ENCODE data around the gene HLA-DPA1. TPM values are rescaled to one million over a fixed set of nuclear protein-coding genes. Genes with fewer than 3 reads are reported as not detected.
A peak's percentile ranks its signal among the peaks of the same experiment; 100 is the strongest.

Gene HLA-DPA1
- total and polyA plus RNA-seq, 11 donors, result 18.2 to 438 (median 39.9) TPM

DNA sequence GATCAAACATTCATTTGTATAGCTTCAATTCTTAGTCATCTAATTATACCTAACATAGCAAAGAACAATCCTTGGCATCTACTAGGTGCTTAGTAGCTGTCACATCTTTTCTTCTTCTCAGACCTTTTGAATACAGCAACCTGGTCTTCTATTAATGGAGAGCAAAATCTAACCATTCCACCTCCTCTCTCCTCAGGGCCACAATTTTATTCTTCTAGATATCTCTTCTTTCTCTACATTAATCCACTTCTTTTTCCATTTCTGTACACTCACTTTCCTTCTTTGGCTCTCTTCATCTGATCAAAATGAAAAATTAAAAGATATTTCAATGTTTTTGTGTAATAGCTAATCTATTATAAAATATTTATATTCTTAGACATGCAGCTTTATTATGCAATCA is 55.0 kb downstream of the HLA-DPA1 start:
- peak overlapping the region; percentile 37 to 97 (median 88) for H3K27ac ChIP-seq
- intact Hi-C loops (cut with DNase I), result loop anchor here in 5 of 10 donors (5.0 to 10.0 kb wide), 6 partner anchors 54 to 229 kb away; partner anchors contain the start of gene HLA-DPA1 (in 1 of the 5)

DNA sequence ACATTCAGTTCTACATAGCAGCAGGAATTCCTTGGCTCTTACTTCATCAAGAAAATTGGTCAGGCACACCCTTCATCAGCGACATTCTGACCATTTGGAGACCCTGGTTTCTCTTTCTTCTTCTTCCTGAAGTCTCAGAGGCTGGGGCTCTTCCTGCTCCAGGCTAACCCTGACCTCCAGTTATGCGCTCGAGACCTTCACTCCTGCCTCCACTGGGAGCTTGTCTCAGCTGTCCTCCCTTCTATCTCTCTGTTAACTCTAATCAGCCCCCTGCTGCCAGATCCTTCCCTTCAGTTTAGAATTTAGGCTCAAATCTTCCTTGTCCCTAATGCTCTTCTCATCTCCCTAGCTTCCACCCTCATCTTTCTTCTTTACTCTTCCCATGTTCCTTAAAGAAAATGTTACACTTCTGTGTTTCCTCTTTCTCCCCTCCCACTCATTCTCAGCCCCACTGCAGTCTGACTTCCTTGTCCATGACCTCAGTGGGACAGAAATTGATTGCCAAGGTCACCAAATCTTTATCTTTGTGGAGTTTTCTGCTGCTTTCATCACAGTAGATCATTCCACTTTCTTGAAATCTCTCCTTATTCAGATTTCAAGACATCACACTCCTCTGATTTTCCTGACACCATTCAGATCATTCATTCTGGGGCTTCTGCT is 55.6 kb downstream of the HLA-DPA1 start:
- H3K4me1 ChIP-seq, result peaks cover 0 to 71% (median 31%) of the 10 kb centered on the region in 12 donors
- H3K4me3 ChIP-seq, result peak overlapping the region in 1 of 12 donors; percentile 35
- peaks cover 0 to 15% (median 0%) of the 10 kb centered on the region in 9 donors for H3K27me3 ChIP-seq
- no peaks in the 10 kb centered on the region for H3K9me3 ChIP-seq
- 46 to 56% (median 50%) methylated on average over 3 of the region's 3 CpGs for WGBS, 4 donors
- H3K36me3 ChIP-seq, result no peaks in the 10 kb centered on the region
- no peak for DNase-seq
- peak overlapping the region; percentile 37 to 97 (median 88) for H3K27ac ChIP-seq
- TF ChIP-seq, protein P1, sequence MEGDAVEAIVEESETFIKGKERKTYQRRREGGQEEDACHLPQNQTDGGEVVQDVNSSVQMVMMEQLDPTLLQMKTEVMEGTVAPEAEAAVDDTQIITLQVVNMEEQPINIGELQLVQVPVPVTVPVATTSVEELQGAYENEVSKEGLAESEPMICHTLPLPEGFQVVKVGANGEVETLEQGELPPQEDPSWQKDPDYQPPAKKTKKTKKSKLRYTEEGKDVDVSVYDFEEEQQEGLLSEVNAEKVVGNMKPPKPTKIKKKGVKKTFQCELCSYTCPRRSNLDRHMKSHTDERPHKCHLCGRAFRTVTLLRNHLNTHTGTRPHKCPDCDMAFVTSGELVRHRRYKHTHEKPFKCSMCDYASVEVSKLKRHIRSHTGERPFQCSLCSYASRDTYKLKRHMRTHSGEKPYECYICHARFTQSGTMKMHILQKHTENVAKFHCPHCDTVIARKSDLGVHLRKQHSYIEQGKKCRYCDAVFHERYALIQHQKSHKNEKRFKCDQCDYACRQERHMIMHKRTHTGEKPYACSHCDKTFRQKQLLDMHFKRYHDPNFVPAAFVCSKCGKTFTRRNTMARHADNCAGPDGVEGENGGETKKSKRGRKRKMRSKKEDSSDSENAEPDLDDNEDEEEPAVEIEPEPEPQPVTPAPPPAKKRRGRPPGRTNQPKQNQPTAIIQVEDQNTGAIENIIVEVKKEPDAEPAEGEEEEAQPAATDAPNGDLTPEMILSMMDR (IDR thresholded peaks at IDR 0.05), result no peak
- no peak for TF ChIP-seq POLR2A (IDR thresholded peaks at IDR 0.05)
- intact Hi-C loops (cut with DNase I), result loop anchor here in 6 of 10 donors (1.0 to 10.0 kb wide), 7 partner anchors 54 to 229 kb away; partner anchors contain the start of gene HLA-DPA1 (in 1 of the 6)
- no peak for ATAC-seq

More for the DNA sequence above, 55.0 kb downstream of the HLA-DPA1 start:
- Histone ChIP-seq H3K4me1 (peaks cover 0 to 71% (median 31%) of the 10 kb centered on the region in 12 donors), H3K36me3 (no peaks in the 10 kb centered on the region), H3K4me3 (peak overlapping the region in 8 of 12 donors; percentile 25 to 40 (median 32)), H3K9me3 (no peaks in the 10 kb centered on the region), H3K27me3 (peaks cover 0 to 11% (median 0%) of the 10 kb centered on the region in 9 donors)
- DNase-seq, result no peak
- TF ChIP-seq, protein P1 (IDR thresholded peaks at IDR 0.05), result no peak
- no peak for TF ChIP-seq POLR2A (IDR thresholded peaks at IDR 0.05)
- no peak for ATAC-seq

DNA sequence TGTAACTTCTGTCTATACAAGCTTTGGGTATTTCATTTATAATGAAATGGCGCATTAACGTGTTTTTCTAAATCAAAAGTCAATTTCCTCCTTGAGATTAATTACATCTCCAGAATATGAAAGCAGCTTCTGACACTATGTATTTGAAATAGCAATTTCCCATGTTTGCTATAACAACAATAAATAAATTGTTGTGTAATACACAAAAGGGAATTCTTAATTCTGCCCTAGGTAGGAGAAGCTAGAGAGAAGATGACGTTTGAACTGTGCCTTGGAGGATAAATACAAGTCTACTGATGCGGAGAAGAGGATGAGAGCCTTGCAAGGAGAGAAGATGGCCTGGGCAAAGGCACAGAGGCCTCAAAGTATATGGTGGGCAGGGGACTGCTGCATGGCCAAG is 56.4 kb downstream of the HLA-DPA1 start:
- no peaks in the 10 kb centered on the region for H3K36me3 ChIP-seq
- H3K27me3 ChIP-seq, result peaks cover 0 to 15% (median 0%) of the 10 kb centered on the region in 9 donors
- peaks cover 0 to 71% (median 31%) of the 10 kb centered on the region in 12 donors for H3K4me1 ChIP-seq
- DNase-seq (no peak), ATAC-seq (no peak)
- H3K9me3 ChIP-seq, result no peaks in the 10 kb centered on the region
- H3K4me3 ChIP-seq, result peak overlapping the region in 1 of 12 donors; percentile 35
- intact Hi-C loops (cut with DNase I), result loop anchor here in 6 of 10 donors (1.0 to 10.0 kb wide), 7 partner anchors 55 to 230 kb away; partner anchors contain the start of gene HLA-DPA1 (in 1 of the 6)
- 62 to 70% (median 67%) methylated on average over 4 of the region's 4 CpGs for WGBS, 4 donors
- peak overlapping the region in 7 of 12 donors; percentile 87 to 97 (median 92) for H3K27ac ChIP-seq
- no peak for TF ChIP-seq POLR2A (IDR thresholded peaks at IDR 0.05)
- TF ChIP-seq, protein P1 (IDR thresholded peaks at IDR 0.05), result no peak

DNA sequence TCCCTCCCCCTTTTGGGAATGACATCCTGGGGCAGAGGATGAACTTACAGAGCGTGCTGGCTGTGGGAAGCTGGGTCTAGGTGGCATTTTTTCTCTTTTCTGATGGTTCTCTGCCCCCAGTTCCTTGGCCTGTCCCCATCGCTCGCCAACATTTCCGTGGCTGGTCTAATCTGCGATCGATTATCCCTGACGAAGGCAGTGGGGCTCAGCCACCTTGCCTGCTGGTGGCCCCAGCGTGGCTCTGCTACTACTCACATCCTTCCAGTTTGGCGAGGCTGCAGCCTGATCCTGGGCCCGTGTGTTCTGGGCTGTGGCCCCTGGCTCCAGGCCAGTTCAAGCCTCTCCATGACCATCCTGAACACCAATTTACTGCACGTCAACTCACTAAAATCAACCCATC is 57.7 kb downstream of the HLA-DPA1 start:
- H3K4me1 ChIP-seq, result peaks cover 0 to 67% (median 31%) of the 10 kb centered on the region in 12 donors
- TF ChIP-seq POLR2A (IDR thresholded peaks at IDR 0.05), result no peak
- TF ChIP-seq, protein P1 (IDR thresholded peaks at IDR 0.05), result no peak
- no peak overlapping the region for H3K4me3 ChIP-seq
- no peaks in the 10 kb centered on the region for H3K36me3 ChIP-seq
- H3K9me3 ChIP-seq, result no peaks in the 10 kb centered on the region
- intact Hi-C loops (cut with DNase I), result loop anchor here (1.0 to 10.0 kb wide), 12 partner anchors 57 to 233 kb away; partner anchors contain the start of gene HLA-DPA1 (in 1 of the 10)
- ATAC-seq, result no peak
- peak in 1 of 5 donors; percentile 20 for DNase-seq
- H3K27ac ChIP-seq, result peak overlapping the region in 10 of 12 donors; percentile 23 to 87 (median 50)
- 65 to 72% (median 67%) methylated on average over 11 of the region's 11 CpGs for WGBS, 4 donors
- peaks cover 0 to 16% (median 2%) of the 10 kb centered on the region in 9 donors for H3K27me3 ChIP-seq

All from heart left ventricle (tissue), 16 donors.